Breast epithelium (tissue), 4 donors: ENCODE measurements around the gene RALGAPA1. TPM values are rescaled to one million over a fixed set of nuclear protein-coding genes. Genes with fewer than 3 reads are reported as not detected.
"Not testable (repeated sequence)": the region's sequence is repeated elsewhere in the genome, so short reads cannot be mapped to it uniquely, and the experiment has no call there.

Experiments used
- DNase-seq, 2 donors: peaks; one replicate each; pipeline ENCODE4 v3.0.0-alpha.2; 2019; ENCODE audit warnings: low spot score in 2 of 2
- H3K27ac ChIP-seq, 2 donors: fragments of 200-600 bp; sonication (generic) in 1 of 2; one replicate each; pipeline ENCODE4 v1.5.1; 2016 to 2019; ENCODE audit warnings: mild to moderate bottlenecking in 1 of 2
- H3K27me3 ChIP-seq, 2 donors: fragments of 200-600 bp; sonication (generic) in 1 of 2; one replicate each; pipeline versions ENCODE4 v1.5.1 to v1.6.0; 2017 to 2019; ENCODE audit warnings: control low read depth in 1 of 2, mild to moderate bottlenecking in 1 of 2
- H3K36me3 ChIP-seq: fragments of 200-600 bp; one replicate; pipeline ENCODE4 v1.5.1; 2019
- H3K4me1 ChIP-seq, 2 donors: fragments of 200-600 bp; sonication (generic); one replicate each; pipeline ENCODE4 v1.5.1; 2016 to 2019; ENCODE audit warnings: control low read depth in 1 of 2
- H3K4me3 ChIP-seq, 3 donors: fragments of 200-600 bp; sonication (generic); 1 replicate in 2 of 3; 2 replicates in 1 of 3; pipeline ENCODE4 v1.5.1; 2016 to 2019; ENCODE audit warnings: mild to moderate bottlenecking in 3 of 3, moderate library complexity in 2 of 3
- H3K9me3 ChIP-seq, 2 donors: fragments of 200-600 bp; sonication (generic) in 1 of 2; one replicate each; pipeline ENCODE4 v1.5.1; 2016 to 2019; ENCODE audit warnings: control low read depth in 1 of 2
- POLR2A ChIP-seq: fragments of 450-650 bp; IDR thresholded peaks from one replicate; pipeline ENCODE4 v1.6.1; 2016; ENCODE audit warnings: antibody characterized with exemption, mild to moderate bottlenecking, moderate library complexity
- POLR2AphosphoS5 ChIP-seq, 3 donors: sonication (generic); formaldehyde crosslinking; IDR thresholded peaks; one replicate each; pipeline ENCODE4 v1.6.1; 2017; ENCODE audit warnings: antibody characterized with exemption in 3 of 3
- intact Hi-C: fragments of 100-400 bp; cut with DNase I; formaldehyde crosslinking; loops from one replicate; pipeline ENCODE4 v1.15.1; 2023; ENCODE audit warnings: low total_unique reads
- total RNA-seq, 3 donors: library from RNA; depleted of rRNA; stranded (reverse); fragments of >200 nt; gene quantifications; one replicate each; pipeline ENCODE4 v1.1.0, GENCODE V29; 2016
- TF ChIP-seq, protein P1 (sequence below), 3 donors: fragments of 450-650 bp; IDR thresholded peaks; one replicate each; pipeline ENCODE4 v1.5.1; 2016 to 2017; ENCODE audit warnings: antibody characterized with exemption in 3 of 3, mild to moderate bottlenecking in 3 of 3, moderate library complexity in 3 of 3

The RALGAPA1 gene
- total RNA-seq, 3 donors from 2014 or later: 52.2 to 136 (median 103) TPM

DNA sequence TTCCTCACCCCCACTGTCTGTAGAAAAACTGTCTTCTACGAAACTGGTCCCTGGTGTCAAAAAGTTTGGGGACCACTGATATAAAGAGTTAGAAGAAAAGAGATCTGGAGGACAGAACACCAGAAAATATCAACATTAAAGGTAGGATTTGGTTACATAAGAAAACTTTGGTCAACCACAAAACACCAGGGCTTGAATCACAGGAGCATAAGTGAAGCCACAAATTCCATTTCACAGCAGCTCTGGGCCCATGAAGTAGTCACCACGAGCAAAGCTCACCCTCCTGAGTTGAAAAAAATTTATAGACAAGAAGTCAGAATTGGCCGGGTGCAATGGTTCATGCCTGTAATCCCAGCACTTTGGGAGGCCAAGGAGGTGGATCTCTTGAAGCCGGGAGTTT lies 19.4 kb downstream of the RALGAPA1 start:
- TF ChIP-seq, protein P1, sequence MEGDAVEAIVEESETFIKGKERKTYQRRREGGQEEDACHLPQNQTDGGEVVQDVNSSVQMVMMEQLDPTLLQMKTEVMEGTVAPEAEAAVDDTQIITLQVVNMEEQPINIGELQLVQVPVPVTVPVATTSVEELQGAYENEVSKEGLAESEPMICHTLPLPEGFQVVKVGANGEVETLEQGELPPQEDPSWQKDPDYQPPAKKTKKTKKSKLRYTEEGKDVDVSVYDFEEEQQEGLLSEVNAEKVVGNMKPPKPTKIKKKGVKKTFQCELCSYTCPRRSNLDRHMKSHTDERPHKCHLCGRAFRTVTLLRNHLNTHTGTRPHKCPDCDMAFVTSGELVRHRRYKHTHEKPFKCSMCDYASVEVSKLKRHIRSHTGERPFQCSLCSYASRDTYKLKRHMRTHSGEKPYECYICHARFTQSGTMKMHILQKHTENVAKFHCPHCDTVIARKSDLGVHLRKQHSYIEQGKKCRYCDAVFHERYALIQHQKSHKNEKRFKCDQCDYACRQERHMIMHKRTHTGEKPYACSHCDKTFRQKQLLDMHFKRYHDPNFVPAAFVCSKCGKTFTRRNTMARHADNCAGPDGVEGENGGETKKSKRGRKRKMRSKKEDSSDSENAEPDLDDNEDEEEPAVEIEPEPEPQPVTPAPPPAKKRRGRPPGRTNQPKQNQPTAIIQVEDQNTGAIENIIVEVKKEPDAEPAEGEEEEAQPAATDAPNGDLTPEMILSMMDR (IDR thresholded peaks at IDR 0.05): no peak
- no peak for TF ChIP-seq POLR2A
- no peak for TF ChIP-seq POLR2AphosphoS5 (IDR thresholded peaks at IDR 0.05)
- no peak overlapping the region for H3K27ac ChIP-seq
- H3K36me3 ChIP-seq: no peaks in the 10 kb centered on the region
- no peak for DNase-seq
- no peaks in the 10 kb centered on the region for H3K27me3 ChIP-seq
- no peak overlapping the region for H3K4me3 ChIP-seq
- no peaks in the 10 kb centered on the region for H3K4me1 ChIP-seq
- H3K9me3 ChIP-seq: no peaks in the 10 kb centered on the region
- intact Hi-C loops: no loop called here

- H3K4me1 ChIP-seq: no peaks in the 10 kb centered on the region
- DNase-seq: no peak
- intact Hi-C loops: no loop called here
- peaks cover 0 to 1% of the 10 kb centered on the region in 2 donors for H3K9me3 ChIP-seq
- H3K36me3 ChIP-seq: no peaks in the 10 kb centered on the region
- H3K27ac ChIP-seq: no peak overlapping the region
- no peaks in the 10 kb centered on the region for H3K27me3 ChIP-seq
- H3K4me3 ChIP-seq: no peak overlapping the region
- TF ChIP-seq, protein P1 (IDR thresholded peaks at IDR 0.05): no peak
- TF ChIP-seq POLR2AphosphoS5 (IDR thresholded peaks at IDR 0.05): no peak
- TF ChIP-seq POLR2A: no peak
Measured at GRCh38 chr14:35786856-35787255, 22.2 kb downstream of the RALGAPA1 start.

DNA sequence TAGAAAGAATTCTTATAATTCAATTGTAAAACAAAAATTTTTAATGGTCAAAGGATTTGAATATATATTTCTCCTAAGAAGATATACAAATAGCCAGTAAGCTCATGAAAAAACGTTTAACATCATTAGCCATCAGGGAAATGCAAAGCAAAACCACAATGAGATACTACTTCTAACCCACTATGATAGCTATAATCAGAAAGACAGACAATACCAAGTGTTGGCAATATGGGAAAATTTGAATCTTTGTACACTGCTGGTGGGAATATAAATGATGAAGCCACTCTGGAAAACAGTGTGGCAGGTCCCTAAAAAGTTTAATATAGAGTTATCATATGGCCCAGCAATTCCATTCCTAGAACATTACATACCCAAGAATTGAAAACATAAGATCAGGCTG lies 25.4 kb downstream of the RALGAPA1 start:
- Histone ChIP-seq H3K4me3 (no peak overlapping the region), H3K27ac (no peak overlapping the region), H3K9me3 (peaks cover 7 to 21% of the 10 kb centered on the region in 2 donors), H3K27me3 (no peaks in the 10 kb centered on the region), H3K4me1 (no peaks in the 10 kb centered on the region), H3K36me3 (no peaks in the 10 kb centered on the region)
- TF ChIP-seq POLR2A (no peak), POLR2AphosphoS5 (IDR thresholded peaks at IDR 0.05) (no peak)
- TF ChIP-seq, protein P1 (IDR thresholded peaks at IDR 0.05): no peak
- intact Hi-C loops: no loop called here
- DNase-seq: no peak

DNA sequence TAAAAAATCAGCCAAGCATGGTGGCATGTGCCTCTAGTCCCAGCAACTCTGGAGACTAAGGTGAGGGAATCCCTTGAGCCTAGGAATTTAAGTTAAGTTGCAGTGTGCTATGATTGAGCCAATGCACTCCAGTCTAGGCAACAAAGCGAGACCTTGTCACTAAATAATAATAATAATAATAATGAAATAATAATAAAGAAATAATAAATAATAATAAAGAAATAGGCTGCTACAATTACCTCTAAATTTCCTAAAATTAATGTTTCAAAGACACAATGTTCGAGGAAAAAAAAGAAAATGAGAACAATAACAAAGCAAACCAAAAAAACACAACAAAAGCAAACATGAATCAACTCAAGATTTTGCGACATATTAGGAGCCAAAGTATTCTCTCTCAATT lies 29.7 kb downstream of the RALGAPA1 start:
- no peak overlapping the region for H3K4me3 ChIP-seq
- peaks cover 7 to 21% of the 10 kb centered on the region in 2 donors for H3K9me3 ChIP-seq
- TF ChIP-seq, protein P1 (IDR thresholded peaks at IDR 0.05): no peak
- TF ChIP-seq POLR2AphosphoS5 (IDR thresholded peaks at IDR 0.05) (no peak), POLR2A (no peak)
- DNase-seq: no peak
- H3K36me3 ChIP-seq: no peaks in the 10 kb centered on the region
- no peaks in the 10 kb centered on the region for H3K27me3 ChIP-seq
- no peak overlapping the region for H3K27ac ChIP-seq
- H3K4me1 ChIP-seq: no peaks in the 10 kb centered on the region
- intact Hi-C loops: no loop called here

- intact Hi-C loops, H3K27me3 ChIP-seq, H3K36me3 ChIP-seq, DNase-seq, H3K4me3 ChIP-seq, H3K4me1 ChIP-seq, H3K27ac ChIP-seq: not testable (repeated sequence)
- peaks cover 7 to 21% of the 10 kb centered on the region in 2 donors for H3K9me3 ChIP-seq
Measured at GRCh38 chr14:35777550-35777949, 31.5 kb downstream of the RALGAPA1 start.

DNA sequence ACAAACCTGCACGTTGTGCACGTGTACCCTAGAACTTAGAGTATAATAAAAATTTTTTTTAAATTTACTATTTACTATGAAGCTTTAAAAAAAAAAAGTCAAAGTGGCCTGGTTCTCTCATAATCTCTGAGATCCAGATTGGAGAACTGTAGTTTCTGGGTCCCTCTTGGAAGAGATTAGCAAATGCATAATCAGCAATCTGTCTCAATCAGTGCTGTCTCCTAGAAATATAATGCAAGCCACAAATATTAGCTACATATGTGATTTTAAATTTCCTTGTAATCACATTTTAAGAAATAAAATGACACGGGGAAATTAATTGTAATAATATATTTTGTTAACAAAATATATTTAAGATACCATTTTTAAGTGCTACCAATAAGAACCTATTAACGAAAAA lies 32.3 kb downstream of the RALGAPA1 start:
- TF ChIP-seq POLR2AphosphoS5 (IDR thresholded peaks at IDR 0.05) (no peak), POLR2A (no peak)
- TF ChIP-seq, protein P1 (IDR thresholded peaks at IDR 0.05): no peak
- Histone ChIP-seq H3K4me3 (no peak overlapping the region), H3K4me1 (no peaks in the 10 kb centered on the region), H3K27me3 (no peaks in the 10 kb centered on the region), H3K9me3 (peaks cover 7 to 19% of the 10 kb centered on the region in 2 donors), H3K36me3 (no peaks in the 10 kb centered on the region), H3K27ac (no peak overlapping the region)
- intact Hi-C loops: no loop called here
- no peak for DNase-seq

GRCh38 chr14:35776085-35776484 lies 33.0 kb downstream of the RALGAPA1 start:
- peaks cover 6 to 12% of the 10 kb centered on the region in 2 donors for H3K9me3 ChIP-seq
- DNase-seq, H3K4me1 ChIP-seq, H3K27ac ChIP-seq, H3K27me3 ChIP-seq, intact Hi-C loops, H3K4me3 ChIP-seq, H3K36me3 ChIP-seq: not testable (repeated sequence)
